NCI-H69 (cell line): ENCODE data around the gene BTNL9.
"Not testable (repeated sequence)": the region's sequence is repeated elsewhere in the genome, so short reads cannot be mapped to it uniquely, and the experiment has no call there.

ENCODE experiments used
- DNase-seq: peaks from one replicate; lab custom pipeline; 2025; lab: John Stamatoyannopoulos, UW

Gene BTNL9

GRCh38 chr5:181039931-181040630 is at the start of gene BTNL9:
TSS of gene BTNL9 (plus strand) at chr5:181040266. CDS start at chr5:181045490, 5,224 bp downstream.
- DNase-seq: no peak

GRCh38 chr5:180990882-180991242 is 49.2 kb upstream of the BTNL9 start:
- DNase-seq: no peak

GRCh38 chr5:181001947-181002346 is 38.1 kb upstream of the BTNL9 start:
- DNase-seq: no peak

- DNase-seq: no peak
Measured at GRCh38 chr5:181005791-181006190, 34.3 kb upstream of the BTNL9 start.

GRCh38 chr5:181008136-181008535 is 31.9 kb upstream of the BTNL9 start:
- DNase-seq: no peak

- DNase-seq: not testable (repeated sequence)
Measured at GRCh38 chr5:181010018-181010417, 30.0 kb upstream of the BTNL9 start.

GRCh38 chr5:181014654-181015053 is 25.4 kb upstream of the BTNL9 start:
- DNase-seq: not testable (repeated sequence)

GRCh38 chr5:181017448-181017847 is 22.6 kb upstream of the BTNL9 start:
- DNase-seq: not testable (repeated sequence)

GRCh38 chr5:181020688-181021087 is 19.4 kb upstream of the BTNL9 start:
- DNase-seq: no peak

GRCh38 chr5:181024245-181025064 is 15.6 kb upstream of the BTNL9 start:
- DNase-seq: no peak

GRCh38 chr5:181027452-181028031 is 12.5 kb upstream of the BTNL9 start:
- DNase-seq: no peak

GRCh38 chr5:181028032-181028819 is 11.8 kb upstream of the BTNL9 start:
- no peak for DNase-seq

GRCh38 chr5:181031716-181032115 is 8.3 kb upstream of the BTNL9 start:
- DNase-seq: no peak

- no peak for DNase-seq
Measured at GRCh38 chr5:181035991-181036815, 3.9 kb upstream of the BTNL9 start.

- DNase-seq: no peak
Measured at GRCh38 chr5:181036816-181037364, 3.2 kb upstream of the BTNL9 start.

- DNase-seq: no peak
Measured at GRCh38 chr5:181037365-181037861, 2.7 kb upstream of the BTNL9 start.

- DNase-seq: no peak
Measured at GRCh38 chr5:181039471-181039870, 595 bp upstream of the BTNL9 start.

- no peak for DNase-seq
Measured at GRCh38 chr5:181040631-181040945, 522 bp downstream of the BTNL9 start.

- no peak for DNase-seq
Measured at GRCh38 chr5:181041043-181041442, 977 bp downstream of the BTNL9 start.

GRCh38 chr5:181042036-181042713 is 2.1 kb downstream of the BTNL9 start:
- DNase-seq: no peak
